GM23248 (cell line): ENCODE data around the gene FTO.

Source experiments
- EZH2 ChIP-seq: fragments of 200-600 bp; sonication (generic); IDR thresholded peaks from 2 replicates; pipeline ENCODE4 v1.6.1; 2018; ENCODE audit warnings: antibody characterized with exemption, mild to moderate bottlenecking; ENCODE audit not compliant: insufficient read depth, poor library complexity, severe bottlenecking
- EZH2phosphoT487 ChIP-seq: fragments of 200-600 bp; sonication (generic); IDR thresholded peaks from 2 replicates; pipeline ENCODE4 v1.6.1; 2018; ENCODE audit warnings: antibody characterized with exemption, moderate library complexity, mild to moderate bottlenecking, low read depth; ENCODE audit not compliant: insufficient read depth

DNA sequence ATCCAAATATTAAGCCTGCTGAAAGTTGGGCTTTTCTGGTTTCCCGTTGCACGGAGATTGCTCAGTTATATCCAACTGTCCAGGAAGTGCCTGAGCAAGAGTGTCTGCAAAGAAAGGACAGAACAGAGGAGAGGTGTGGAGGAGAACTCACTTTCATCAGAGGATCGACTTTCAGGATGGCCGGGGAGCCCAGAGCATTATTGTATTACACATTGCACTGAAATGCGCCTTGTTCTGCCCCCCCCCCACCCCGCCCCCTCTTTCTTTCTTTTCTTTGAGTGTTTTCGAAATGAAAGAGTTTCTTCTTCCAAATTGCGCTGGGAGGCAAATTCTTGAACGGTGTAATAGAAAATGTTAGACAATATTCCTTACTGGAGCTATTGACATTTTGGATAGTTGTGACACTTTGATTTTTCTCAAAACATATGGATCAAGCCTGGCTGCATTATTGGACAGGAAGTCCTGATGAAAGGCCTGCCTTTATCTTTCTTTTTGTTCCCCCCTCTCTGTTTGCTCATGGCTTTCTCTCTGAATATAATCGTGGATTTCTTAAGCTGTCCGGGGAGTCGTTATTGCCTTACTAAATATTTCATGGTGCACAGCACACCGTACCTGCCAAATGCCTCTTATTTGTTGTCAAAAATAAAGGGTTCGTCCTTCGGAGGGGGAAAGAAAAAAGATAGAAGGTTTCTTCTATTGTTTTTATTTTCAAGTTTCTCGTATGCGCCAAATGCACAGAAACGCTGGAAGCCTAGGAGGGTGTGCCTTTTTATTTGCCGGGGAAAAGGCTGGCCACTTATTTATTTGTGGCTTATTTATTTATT lies 471.8 kb downstream of the FTO start:
- TF ChIP-seq EZH2 (no peak), EZH2phosphoT487 (no peak)
